ENCODE data around the gene EDNRA. TPM values are rescaled to one million over a fixed set of nuclear protein-coding genes. Genes with fewer than 3 reads are reported as not detected.

The EDNRA gene
- polyA plus RNA-seq, 1 of the 3 experiments (the other 2 are of a cell fraction): 1.2 TPM

GRCh38 chr4:147525494-147526271 is 44.8 kb downstream of the EDNRA start:
- Histone ChIP-seq H2AFZ (ENCODE audit: low read depth) (no peak overlapping the region), H4K20me1 (ENCODE audit: insufficient read depth) (no peaks in the 10 kb centered on the region), H3K4me2 (no peak overlapping the region), H3K4me1 (ENCODE audit: control insufficient read depth in 1 of 2, insufficient read depth in 2 of 2, low read depth in 1 of 2, low read length in 1 of 2) (peaks cover 0 to 2% of the 10 kb centered on the region in 2 experiments; a peak in 3 of 4 replicates), H3K9ac (no peak overlapping the region), H3K4me3 (ENCODE audit: low read depth in 2 of 2, low read length in 1 of 2) (no peak overlapping the region), H3F3A (replicated peaks; ENCODE audit: insufficient read depth) (no peaks in the 10 kb centered on the region), H3K9me3 (no peaks in the 10 kb centered on the region), H3K27me3 (ENCODE audit: insufficient read depth) (no peaks in the 10 kb centered on the region), H3K9me2 (no peaks in the 10 kb centered on the region), H3K79me2 (ENCODE audit: insufficient read depth) (no peaks in the 10 kb centered on the region), H3K36me3 (replicated peaks in 1 of 2; ENCODE audit: control insufficient read depth in 1 of 2, insufficient read depth in 2 of 2, low read length in 1 of 2) (no peaks in the 10 kb centered on the region), H3K27ac (ENCODE audit: low read depth in 2 of 2, low read length in 1 of 2) (no peak overlapping the region; a peak in 1 of 4 replicates)
- 66% methylated on average over 2 of the region's 2 CpGs for WGBS (ENCODE audit: low lambda C conversion rate)
- no peak for DNase-seq
- TF ChIP-seq SIN3A (IDR thresholded peaks at IDR 0.05; ENCODE audit: borderline replicate concordance, low read depth, low read length) (no peak), MAX (IDR thresholded peaks at IDR 0.05; ENCODE audit: low read depth) (no peak), NFIC (IDR thresholded peaks at IDR 0.05; ENCODE audit: borderline replicate concordance) (no peak), IRF3 (IDR thresholded peaks at IDR 0.05; ENCODE audit: low read depth, low read length) (no peak), GABPA (IDR thresholded peaks at IDR 0.05; ENCODE audit: low read depth) (no peak), USF1 (IDR thresholded peaks at IDR 0.05; ENCODE audit: borderline replicate concordance, low read depth) (no peak), RXRA (IDR thresholded peaks at IDR 0.05; ENCODE audit: borderline replicate concordance, low read depth) (no peak), MEF2A (IDR thresholded peaks at IDR 0.05; ENCODE audit: borderline replicate concordance, low read depth) (no peak), NRF1 (IDR thresholded peaks at IDR 0.05; ENCODE audit: low read depth, low read length) (no peak), RAD21 (IDR thresholded peaks at IDR 0.05; ENCODE audit: low read length) (no peak), FOXM1 (IDR thresholded peaks at IDR 0.05; ENCODE audit: low read depth) (no peak), CTCF (IDR thresholded peaks at IDR 0.05) (no peak), RFX5 (IDR thresholded peaks at IDR 0.05; ENCODE audit: low read length) (no peak), RCOR1 (IDR thresholded peaks at IDR 0.05; ENCODE audit: low read length) (no peak), EP300 (IDR thresholded peaks at IDR 0.05; ENCODE audit: borderline replicate concordance in 1 of 2, low read depth in 1 of 2, low read length in 1 of 2) (no peak), GATA2 (CRISPR knock-in tag; IDR thresholded peaks at IDR 0.05) (no peak), MXI1 (IDR thresholded peaks at IDR 0.05; ENCODE audit: low read depth, low read length) (no peak)
- ChIA-PET POLR2A (interaction anchor here (0.7 kb wide), 1 partner anchor 13 kb away, joined by 4 read pairs; no protein-coding TSS in a partner anchor), CTCF (interaction anchor here (0.7 to 1.7 kb wide), 5 partner anchors 10 to 341 kb away, joined by 3 to 10 read pairs (median 3); partner anchors contain the start of gene TMEM184C)

Data from SK-N-SH (cell line).